Ovary (tissue), 9 donors: ENCODE measurements around the gene CSNK1A1. TPM values are rescaled to one million over a fixed set of nuclear protein-coding genes. Genes with fewer than 3 reads are reported as not detected.

Experiments used
- polyA plus RNA-seq, 2 donors: library from polyadenylated mRNA; stranded (reverse); fragments of 200-250 nt in 1 of 2; fragments of 350-450 nt in 1 of 2; fragmentation: Illumina TruSeq in 1 of 2; extraction: RNeasy Lipid Tissue Mini Kit (QIAGEN cat#74804) in 1 of 2; gene quantifications; one replicate each; pipeline ENCODE4 v1.2.3, GENCODE V29; 2013 to 2014
- total RNA-seq, 7 donors: library from RNA; depleted of rRNA in 2 of 7; stranded (reverse); fragments of >200 nt in 2 of 7; fragmentation: NEBNext Ultra II Directional in 3 of 7; extraction: Animal tissue kit (Norgen Biotek cat#: 25700) in 3 of 7; gene quantifications; one replicate each; pipeline versions ENCODE4 v1.1.0 to v1.2.4, GENCODE V29; 2016 to 2023
- donor health status: DM: no; HTN: no; CAD: no; lungs with moderate emphysema.
- donor health status: DM: no; HTN: no; CAD: no.
- donor health status: Bipolar disorder and iron deficiency.
- donor health status: DM: yes; HTN: yes; CAD: no.
- donor health status: DM: no; HTN: no; CAD: no.
- donor health status: DM: yes; HTN: yes; CAD: no.

Gene CSNK1A1
- total and polyA plus RNA-seq, 9 donors = 64.1 to 233 (median 158) TPM

Other genes with a start within 250 kb of the CSNK1A1 start
- 10 to 100 TPM in 6 of 7 donors, 1 to 10 TPM in 1; 7.8 to 17.5 (median 13.0) TPM for gene GRPEL2, start 205.9 kb downstream of the CSNK1A1 start, total RNA-seq
- gene GRPEL2, start 205.9 kb downstream of the CSNK1A1 start, polyA plus RNA-seq = 1 to 10 TPM; 5.9 to 6.8 TPM
- gene PCYOX1L, start 193.4 kb downstream of the CSNK1A1 start, total RNA-seq = 10 to 100 TPM in 2 of 7 donors, 1 to 10 TPM in 5; 5.8 to 11.5 (median 8.8) TPM
- 10 to 100 TPM in 1 of 2 donors, 1 to 10 TPM in 1; 7.1 to 15.2 TPM for gene PCYOX1L, start 193.4 kb downstream of the CSNK1A1 start, polyA plus RNA-seq
- gene IL17B, start 172.1 kb downstream of the CSNK1A1 start, total RNA-seq = under 1 TPM in 2 of 7 donors, not detected in 5; 0.47 to 0.54 TPM
- 1 to 10 TPM in 1 of 2 donors, not detected in 1; 1.7 TPM for gene IL17B, start 172.1 kb downstream of the CSNK1A1 start, polyA plus RNA-seq
- gene ARHGEF37, start 30.1 kb upstream of the CSNK1A1 start, total RNA-seq = 1 to 10 TPM; 4.1 to 9.9 (median 6.2) TPM
- 1 to 10 TPM; 4.2 to 6.8 TPM for gene ARHGEF37, start 30.1 kb upstream of the CSNK1A1 start, polyA plus RNA-seq
- 10 to 100 TPM in 1 of 7 donors, 1 to 10 TPM in 5, under 1 TPM in 1; 0.36 to 10.8 (median 4.7) TPM for gene PPARGC1B, start 178.9 kb upstream of the CSNK1A1 start, total RNA-seq
- 1 to 10 TPM; 1.1 to 1.5 TPM for gene PPARGC1B, start 178.9 kb upstream of the CSNK1A1 start, polyA plus RNA-seq